HL-60 (cell line): Measurements from ENCODE around the gene ZNF761.
"Not testable (repeated sequence)": the region's sequence is repeated elsewhere in the genome, so short reads cannot be mapped to it uniquely, and the experiment has no call there.

Source experiments
- GABPA ChIP-seq: IDR thresholded peaks from 2 replicates; pipeline ENCODE4 v1.6.1; 2012; ENCODE audit warnings: low read depth
- SPI1 ChIP-seq: IDR thresholded peaks from 2 replicates; pipeline ENCODE4 v1.6.1; 2012; ENCODE audit warnings: low read depth, mild to moderate bottlenecking, borderline replicate concordance
- TF ChIP-seq, protein P1 (sequence below): IDR thresholded peaks from one replicate; pipeline ENCODE4 v1.5.1; 2011; ENCODE audit warnings: low read length, control low read depth, inconsistent platforms; ENCODE audit not compliant: insufficient read depth
- TF ChIP-seq, protein P2 (sequence below): IDR thresholded peaks from 2 replicates; pipeline ENCODE4 v1.6.1; 2012; ENCODE audit warnings: low read depth; ENCODE audit not compliant: insufficient replicate concordance

DNA sequence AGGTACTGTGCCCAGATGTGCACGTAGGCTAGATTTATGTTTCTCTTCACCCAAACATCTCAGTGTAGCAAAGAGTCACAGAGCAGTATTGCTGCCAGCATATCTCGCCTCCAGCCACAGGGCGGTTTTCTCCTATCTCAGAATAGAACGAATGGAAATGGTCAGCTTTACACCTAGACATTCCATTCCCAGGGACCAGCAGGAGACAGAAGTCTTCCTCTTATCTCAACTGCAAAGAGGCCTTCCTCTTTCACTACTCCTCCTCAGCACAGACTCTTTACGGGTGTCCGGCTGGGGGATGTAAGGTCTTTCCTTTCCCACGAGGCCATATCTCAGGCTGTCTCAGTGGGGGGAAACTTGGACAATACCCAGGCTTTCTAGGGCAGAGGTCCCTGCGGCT lies 36.8 kb downstream of the ZNF761 start:
- not testable (repeated sequence) for TF ChIP-seq GABPA, SPI1
- TF ChIP-seq, protein P1, sequence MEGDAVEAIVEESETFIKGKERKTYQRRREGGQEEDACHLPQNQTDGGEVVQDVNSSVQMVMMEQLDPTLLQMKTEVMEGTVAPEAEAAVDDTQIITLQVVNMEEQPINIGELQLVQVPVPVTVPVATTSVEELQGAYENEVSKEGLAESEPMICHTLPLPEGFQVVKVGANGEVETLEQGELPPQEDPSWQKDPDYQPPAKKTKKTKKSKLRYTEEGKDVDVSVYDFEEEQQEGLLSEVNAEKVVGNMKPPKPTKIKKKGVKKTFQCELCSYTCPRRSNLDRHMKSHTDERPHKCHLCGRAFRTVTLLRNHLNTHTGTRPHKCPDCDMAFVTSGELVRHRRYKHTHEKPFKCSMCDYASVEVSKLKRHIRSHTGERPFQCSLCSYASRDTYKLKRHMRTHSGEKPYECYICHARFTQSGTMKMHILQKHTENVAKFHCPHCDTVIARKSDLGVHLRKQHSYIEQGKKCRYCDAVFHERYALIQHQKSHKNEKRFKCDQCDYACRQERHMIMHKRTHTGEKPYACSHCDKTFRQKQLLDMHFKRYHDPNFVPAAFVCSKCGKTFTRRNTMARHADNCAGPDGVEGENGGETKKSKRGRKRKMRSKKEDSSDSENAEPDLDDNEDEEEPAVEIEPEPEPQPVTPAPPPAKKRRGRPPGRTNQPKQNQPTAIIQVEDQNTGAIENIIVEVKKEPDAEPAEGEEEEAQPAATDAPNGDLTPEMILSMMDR = not testable (repeated sequence)
- TF ChIP-seq, protein P2, sequence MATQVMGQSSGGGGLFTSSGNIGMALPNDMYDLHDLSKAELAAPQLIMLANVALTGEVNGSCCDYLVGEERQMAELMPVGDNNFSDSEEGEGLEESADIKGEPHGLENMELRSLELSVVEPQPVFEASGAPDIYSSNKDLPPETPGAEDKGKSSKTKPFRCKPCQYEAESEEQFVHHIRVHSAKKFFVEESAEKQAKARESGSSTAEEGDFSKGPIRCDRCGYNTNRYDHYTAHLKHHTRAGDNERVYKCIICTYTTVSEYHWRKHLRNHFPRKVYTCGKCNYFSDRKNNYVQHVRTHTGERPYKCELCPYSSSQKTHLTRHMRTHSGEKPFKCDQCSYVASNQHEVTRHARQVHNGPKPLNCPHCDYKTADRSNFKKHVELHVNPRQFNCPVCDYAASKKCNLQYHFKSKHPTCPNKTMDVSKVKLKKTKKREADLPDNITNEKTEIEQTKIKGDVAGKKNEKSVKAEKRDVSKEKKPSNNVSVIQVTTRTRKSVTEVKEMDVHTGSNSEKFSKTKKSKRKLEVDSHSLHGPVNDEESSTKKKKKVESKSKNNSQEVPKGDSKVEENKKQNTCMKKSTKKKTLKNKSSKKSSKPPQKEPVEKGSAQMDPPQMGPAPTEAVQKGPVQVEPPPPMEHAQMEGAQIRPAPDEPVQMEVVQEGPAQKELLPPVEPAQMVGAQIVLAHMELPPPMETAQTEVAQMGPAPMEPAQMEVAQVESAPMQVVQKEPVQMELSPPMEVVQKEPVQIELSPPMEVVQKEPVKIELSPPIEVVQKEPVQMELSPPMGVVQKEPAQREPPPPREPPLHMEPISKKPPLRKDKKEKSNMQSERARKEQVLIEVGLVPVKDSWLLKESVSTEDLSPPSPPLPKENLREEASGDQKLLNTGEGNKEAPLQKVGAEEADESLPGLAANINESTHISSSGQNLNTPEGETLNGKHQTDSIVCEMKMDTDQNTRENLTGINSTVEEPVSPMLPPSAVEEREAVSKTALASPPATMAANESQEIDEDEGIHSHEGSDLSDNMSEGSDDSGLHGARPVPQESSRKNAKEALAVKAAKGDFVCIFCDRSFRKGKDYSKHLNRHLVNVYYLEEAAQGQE = not testable (repeated sequence)
